Measurements from ENCODE around the gene METAP1D. TPM values are rescaled to one million over a fixed set of nuclear protein-coding genes. Genes with fewer than 3 reads are reported as not detected.

Gene METAP1D
- polyA plus RNA-seq (2012; rRNA removed), result 9.0 and 10.3 TPM in 2 replicates
- 5.5 and 5.9 TPM in 2 replicates for polyA plus RNA-seq (2012; cell fraction: cytosol; rRNA removed)
- polyA plus RNA-seq (2012; cell fraction: nucleus; rRNA removed), result 27.9 and 30.3 TPM in 2 replicates

DNA sequence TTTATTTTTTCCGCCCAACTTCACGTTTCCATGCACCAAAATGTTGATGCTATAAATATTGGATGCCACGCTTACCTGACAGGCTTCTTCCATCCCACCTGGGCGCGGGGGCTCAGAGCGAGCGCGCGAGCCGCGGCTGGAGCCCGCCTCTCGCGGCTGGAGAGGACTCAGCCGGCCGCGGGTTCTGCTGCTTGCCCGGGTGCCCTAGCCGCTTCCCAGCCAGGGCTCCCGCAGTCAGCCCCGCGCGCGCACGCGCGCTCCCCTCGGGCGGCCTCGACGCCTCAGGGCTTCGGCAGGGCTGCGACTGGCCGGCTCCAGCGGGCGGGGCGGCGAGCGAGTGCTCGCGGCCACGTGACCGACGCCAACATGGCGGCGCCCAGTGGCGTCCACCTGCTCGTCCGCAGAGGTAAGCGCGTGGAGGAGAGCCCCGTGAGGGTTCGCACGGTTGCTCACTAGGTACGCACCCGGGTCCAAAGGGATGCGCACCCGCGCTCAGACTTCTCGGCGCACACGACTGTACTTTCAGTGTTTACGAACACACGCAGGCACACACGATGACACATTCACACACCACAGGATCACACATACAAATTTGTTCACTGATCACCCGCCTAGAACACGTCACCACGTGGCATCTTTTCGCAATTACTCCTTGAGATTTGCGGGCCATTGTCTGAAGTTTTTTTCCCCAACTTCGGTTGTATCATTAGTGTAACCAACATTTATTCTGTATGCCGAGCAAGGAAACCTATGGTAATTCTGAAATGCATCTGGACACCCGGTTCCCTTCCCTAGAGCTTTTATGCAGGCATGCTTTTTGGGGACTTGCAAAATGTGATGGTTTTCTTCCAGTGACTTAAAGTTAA, at the start of gene METAP1D:
METAP1D (plus strand) TSS at position 350 of the 866 bp plus-strand sequence; CDS start at position 367, 17 bp downstream.
- no peaks in the 10 kb centered on the region for H3F3A ChIP-seq (replicated peaks; ENCODE audit: insufficient read depth)
- no peaks in the 10 kb centered on the region for H3K9me2 ChIP-seq
- POLR2A ChIA-PET, result no interaction called here
- no peaks in the 10 kb centered on the region for H3K9me3 ChIP-seq
- no peaks in the 10 kb centered on the region for H3K36me3 ChIP-seq (replicated peaks in 1 of 2; ENCODE audit: control insufficient read depth in 1 of 2, insufficient read depth in 2 of 2, low read length in 1 of 2)
- WGBS (ENCODE audit: low lambda C conversion rate), result 1% methylated on average over 22 of the region's 73 CpGs
- H3K27ac ChIP-seq (ENCODE audit: low read depth in 2 of 2, low read length in 1 of 2), result peak within 1 kb of the TSS; percentile 2 to 44; a peak in 3 of 4 replicates
- peak; percentile 97 for DNase-seq
- H3K9ac ChIP-seq, result peak within 1 kb of the TSS; percentile 60
- H3K4me3 ChIP-seq (ENCODE audit: low read depth in 2 of 2, low read length in 1 of 2), result peak within 1 kb of the TSS; percentile 66 to 80
- H3K79me2 ChIP-seq (ENCODE audit: insufficient read depth), result no peaks in the 10 kb centered on the region
- H2AFZ ChIP-seq (ENCODE audit: low read depth), result peak within 1 kb of the TSS; percentile 97
- H3K4me1 ChIP-seq (ENCODE audit: control insufficient read depth in 1 of 2, insufficient read depth in 2 of 2, low read depth in 1 of 2, low read length in 1 of 2), result peaks cover 0 to 3% of the 10 kb centered on the region in 2 experiments; a peak in 1 of 4 replicates
- no peaks in the 10 kb centered on the region for H4K20me1 ChIP-seq (ENCODE audit: insufficient read depth)
- CTCF ChIA-PET, result interaction anchor here (0.9 kb wide), 1 partner anchor 36 kb away, joined by 3 read pairs; no protein-coding TSS in a partner anchor
- H3K27me3 ChIP-seq (ENCODE audit: insufficient read depth), result no peaks in the 10 kb centered on the region
- peak within 1 kb of the TSS; percentile 91 for H3K4me2 ChIP-seq
- TF ChIP-seq EZH2phosphoT487 (IDR thresholded peaks at IDR 0.05; ENCODE audit: borderline replicate concordance, low read depth) (no peak), POLR2AphosphoS5 (IDR thresholded peaks at IDR 0.05; ENCODE audit: low read depth, low read length) (peak; percentile 60), SIN3A (IDR thresholded peaks at IDR 0.05; ENCODE audit: borderline replicate concordance, low read depth, low read length) (peak; percentile 96), GATA2 (CRISPR knock-in tag; IDR thresholded peaks at IDR 0.05) (no peak), RFX5 (IDR thresholded peaks at IDR 0.05; ENCODE audit: low read length) (no peak), RCOR1 (IDR thresholded peaks at IDR 0.05; ENCODE audit: low read length) (0 out of 2 replicates have a peak, but pooled peaks have one; percentile 9), TAF1 (IDR thresholded peaks at IDR 0.05; ENCODE audit: borderline replicate concordance, low read depth, low read length) (peak; percentile 69), YY1 (IDR thresholded peaks at IDR 0.05; ENCODE audit: low read depth) (peak; percentile 98), EP300 (IDR thresholded peaks at IDR 0.05; ENCODE audit: borderline replicate concordance in 1 of 2, low read depth in 1 of 2, low read length in 1 of 2) (peak in 1 of 2 experiments; percentile 17; a peak in 1 of 4 replicates), FOXJ3 (CRISPR knock-in tag; IDR thresholded peaks at IDR 0.05) (no peak), ELF1 (IDR thresholded peaks at IDR 0.05) (no peak), CHD2 (IDR thresholded peaks at IDR 0.05; ENCODE audit: low read length, partially characterized antibody) (peak; percentile 21), MEF2A (IDR thresholded peaks at IDR 0.05; ENCODE audit: borderline replicate concordance, low read depth) (no peak), SMC3 (IDR thresholded peaks at IDR 0.05; ENCODE audit: low read depth, low read length) (0 out of 2 replicates have a peak, but pooled peaks have one; percentile 4), MXI1 (IDR thresholded peaks at IDR 0.05; ENCODE audit: low read depth, low read length) (peak; percentile 99), RAD21 (IDR thresholded peaks at IDR 0.05; ENCODE audit: low read length) (no peak; the same call in 1 of the 2 replicates)
- TF ChIP-seq, protein P1, sequence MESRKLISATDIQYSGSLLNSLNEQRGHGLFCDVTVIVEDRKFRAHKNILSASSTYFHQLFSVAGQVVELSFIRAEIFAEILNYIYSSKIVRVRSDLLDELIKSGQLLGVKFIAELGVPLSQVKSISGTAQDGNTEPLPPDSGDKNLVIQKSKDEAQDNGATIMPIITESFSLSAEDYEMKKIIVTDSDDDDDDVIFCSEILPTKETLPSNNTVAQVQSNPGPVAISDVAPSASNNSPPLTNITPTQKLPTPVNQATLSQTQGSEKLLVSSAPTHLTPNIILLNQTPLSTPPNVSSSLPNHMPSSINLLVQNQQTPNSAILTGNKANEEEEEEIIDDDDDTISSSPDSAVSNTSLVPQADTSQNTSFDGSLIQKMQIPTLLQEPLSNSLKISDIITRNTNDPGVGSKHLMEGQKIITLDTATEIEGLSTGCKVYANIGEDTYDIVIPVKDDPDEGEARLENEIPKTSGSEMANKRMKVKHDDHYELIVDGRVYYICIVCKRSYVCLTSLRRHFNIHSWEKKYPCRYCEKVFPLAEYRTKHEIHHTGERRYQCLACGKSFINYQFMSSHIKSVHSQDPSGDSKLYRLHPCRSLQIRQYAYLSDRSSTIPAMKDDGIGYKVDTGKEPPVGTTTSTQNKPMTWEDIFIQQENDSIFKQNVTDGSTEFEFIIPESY (IDR thresholded peaks at IDR 0.05; ENCODE audit: borderline replicate concordance, low read depth), result no peak
- TF ChIP-seq, protein P2, sequence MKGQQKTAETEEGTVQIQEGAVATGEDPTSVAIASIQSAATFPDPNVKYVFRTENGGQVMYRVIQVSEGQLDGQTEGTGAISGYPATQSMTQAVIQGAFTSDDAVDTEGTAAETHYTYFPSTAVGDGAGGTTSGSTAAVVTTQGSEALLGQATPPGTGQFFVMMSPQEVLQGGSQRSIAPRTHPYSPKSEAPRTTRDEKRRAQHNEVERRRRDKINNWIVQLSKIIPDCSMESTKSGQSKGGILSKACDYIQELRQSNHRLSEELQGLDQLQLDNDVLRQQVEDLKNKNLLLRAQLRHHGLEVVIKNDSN (IDR thresholded peaks at IDR 0.05; ENCODE audit: borderline replicate concordance, low read depth), result peak; percentile 98
- TF ChIP-seq, protein P3, sequence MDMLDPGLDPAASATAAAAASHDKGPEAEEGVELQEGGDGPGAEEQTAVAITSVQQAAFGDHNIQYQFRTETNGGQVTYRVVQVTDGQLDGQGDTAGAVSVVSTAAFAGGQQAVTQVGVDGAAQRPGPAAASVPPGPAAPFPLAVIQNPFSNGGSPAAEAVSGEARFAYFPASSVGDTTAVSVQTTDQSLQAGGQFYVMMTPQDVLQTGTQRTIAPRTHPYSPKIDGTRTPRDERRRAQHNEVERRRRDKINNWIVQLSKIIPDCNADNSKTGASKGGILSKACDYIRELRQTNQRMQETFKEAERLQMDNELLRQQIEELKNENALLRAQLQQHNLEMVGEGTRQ (IDR thresholded peaks at IDR 0.05; ENCODE audit: borderline replicate concordance, low read depth, low read length), result peak; percentile 86
- TF ChIP-seq, protein P4, sequence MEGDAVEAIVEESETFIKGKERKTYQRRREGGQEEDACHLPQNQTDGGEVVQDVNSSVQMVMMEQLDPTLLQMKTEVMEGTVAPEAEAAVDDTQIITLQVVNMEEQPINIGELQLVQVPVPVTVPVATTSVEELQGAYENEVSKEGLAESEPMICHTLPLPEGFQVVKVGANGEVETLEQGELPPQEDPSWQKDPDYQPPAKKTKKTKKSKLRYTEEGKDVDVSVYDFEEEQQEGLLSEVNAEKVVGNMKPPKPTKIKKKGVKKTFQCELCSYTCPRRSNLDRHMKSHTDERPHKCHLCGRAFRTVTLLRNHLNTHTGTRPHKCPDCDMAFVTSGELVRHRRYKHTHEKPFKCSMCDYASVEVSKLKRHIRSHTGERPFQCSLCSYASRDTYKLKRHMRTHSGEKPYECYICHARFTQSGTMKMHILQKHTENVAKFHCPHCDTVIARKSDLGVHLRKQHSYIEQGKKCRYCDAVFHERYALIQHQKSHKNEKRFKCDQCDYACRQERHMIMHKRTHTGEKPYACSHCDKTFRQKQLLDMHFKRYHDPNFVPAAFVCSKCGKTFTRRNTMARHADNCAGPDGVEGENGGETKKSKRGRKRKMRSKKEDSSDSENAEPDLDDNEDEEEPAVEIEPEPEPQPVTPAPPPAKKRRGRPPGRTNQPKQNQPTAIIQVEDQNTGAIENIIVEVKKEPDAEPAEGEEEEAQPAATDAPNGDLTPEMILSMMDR (IDR thresholded peaks at IDR 0.05), result no peak
- TF ChIP-seq, protein P5, sequence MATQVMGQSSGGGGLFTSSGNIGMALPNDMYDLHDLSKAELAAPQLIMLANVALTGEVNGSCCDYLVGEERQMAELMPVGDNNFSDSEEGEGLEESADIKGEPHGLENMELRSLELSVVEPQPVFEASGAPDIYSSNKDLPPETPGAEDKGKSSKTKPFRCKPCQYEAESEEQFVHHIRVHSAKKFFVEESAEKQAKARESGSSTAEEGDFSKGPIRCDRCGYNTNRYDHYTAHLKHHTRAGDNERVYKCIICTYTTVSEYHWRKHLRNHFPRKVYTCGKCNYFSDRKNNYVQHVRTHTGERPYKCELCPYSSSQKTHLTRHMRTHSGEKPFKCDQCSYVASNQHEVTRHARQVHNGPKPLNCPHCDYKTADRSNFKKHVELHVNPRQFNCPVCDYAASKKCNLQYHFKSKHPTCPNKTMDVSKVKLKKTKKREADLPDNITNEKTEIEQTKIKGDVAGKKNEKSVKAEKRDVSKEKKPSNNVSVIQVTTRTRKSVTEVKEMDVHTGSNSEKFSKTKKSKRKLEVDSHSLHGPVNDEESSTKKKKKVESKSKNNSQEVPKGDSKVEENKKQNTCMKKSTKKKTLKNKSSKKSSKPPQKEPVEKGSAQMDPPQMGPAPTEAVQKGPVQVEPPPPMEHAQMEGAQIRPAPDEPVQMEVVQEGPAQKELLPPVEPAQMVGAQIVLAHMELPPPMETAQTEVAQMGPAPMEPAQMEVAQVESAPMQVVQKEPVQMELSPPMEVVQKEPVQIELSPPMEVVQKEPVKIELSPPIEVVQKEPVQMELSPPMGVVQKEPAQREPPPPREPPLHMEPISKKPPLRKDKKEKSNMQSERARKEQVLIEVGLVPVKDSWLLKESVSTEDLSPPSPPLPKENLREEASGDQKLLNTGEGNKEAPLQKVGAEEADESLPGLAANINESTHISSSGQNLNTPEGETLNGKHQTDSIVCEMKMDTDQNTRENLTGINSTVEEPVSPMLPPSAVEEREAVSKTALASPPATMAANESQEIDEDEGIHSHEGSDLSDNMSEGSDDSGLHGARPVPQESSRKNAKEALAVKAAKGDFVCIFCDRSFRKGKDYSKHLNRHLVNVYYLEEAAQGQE (IDR thresholded peaks at IDR 0.05; ENCODE audit: low read depth, low read length), result peak; percentile 22; the same call in 1 of the 2 replicates

Measured in SK-N-SH (cell line).